COLO668 (cell line): ENCODE results near the gene GALNTL6.
"Not testable (repeated sequence)": the region's sequence is repeated elsewhere in the genome, so short reads cannot be mapped to it uniquely, and the experiment has no call there.

Source experiments
- DNase-seq: peaks from one replicate; lab custom pipeline; 2025; ENCODE audit not compliant: unreplicated experiment; lab: John Stamatoyannopoulos, UW

Gene GALNTL6

DNA sequence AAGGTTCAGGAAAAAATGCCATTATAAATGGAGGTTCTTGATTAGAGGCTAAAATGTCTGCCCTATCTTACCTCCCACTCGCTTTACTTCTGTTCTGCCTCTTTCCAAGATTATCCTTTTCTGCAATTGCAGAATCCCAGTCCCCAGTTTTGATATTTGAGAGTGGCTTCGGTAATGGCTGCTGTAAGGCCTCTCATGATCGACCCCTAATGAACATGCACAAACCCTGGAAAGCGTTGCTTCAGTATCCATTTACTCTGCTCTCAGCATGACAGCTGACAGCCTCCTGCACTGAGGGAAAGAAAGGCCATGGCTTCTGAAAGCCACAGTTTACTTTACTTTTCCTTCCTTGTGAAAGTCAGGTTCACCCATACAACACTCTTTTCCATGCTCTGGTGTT lies 1030.0 kb downstream of the GALNTL6 start:
- DNase-seq, result no peak

DNA sequence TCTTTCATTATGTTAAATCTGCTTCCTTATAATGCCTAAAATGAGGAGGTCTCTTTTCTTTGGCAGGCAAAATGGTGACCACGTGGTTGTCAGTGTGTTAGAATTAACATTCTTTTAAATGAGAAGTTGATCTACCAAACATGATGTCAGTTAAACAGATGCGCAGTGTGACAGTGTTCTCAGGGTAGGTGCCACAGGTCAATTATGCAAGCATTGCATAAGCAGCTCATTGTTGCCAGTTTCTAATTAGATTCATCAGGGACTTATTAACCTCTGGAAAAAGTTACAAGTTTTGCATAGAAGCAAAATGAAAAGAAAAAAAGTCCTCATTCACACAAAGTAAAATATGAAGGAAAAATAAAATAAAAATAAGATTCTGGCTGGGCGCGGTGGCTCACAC lies 1031.4 kb downstream of the GALNTL6 start:
- no peak for DNase-seq

DNA sequence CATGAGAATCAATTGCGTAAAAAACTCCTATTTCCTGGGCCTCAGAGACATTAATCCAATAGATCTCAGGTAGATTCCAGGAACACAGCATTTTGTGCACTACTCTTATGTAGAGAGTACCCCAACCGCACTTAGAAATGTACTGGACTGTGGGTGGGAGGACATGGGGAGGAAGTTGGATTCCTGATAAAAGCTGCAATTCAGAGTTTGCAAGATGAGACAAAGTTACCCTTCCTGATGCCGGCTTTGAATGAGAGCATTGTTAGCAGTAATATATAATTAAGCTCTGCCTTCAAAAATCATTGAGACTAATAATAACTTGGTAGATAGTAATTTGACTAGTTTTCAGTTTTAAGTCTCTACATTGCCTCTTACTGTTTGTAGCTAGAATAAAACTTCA lies 1032.1 kb downstream of the GALNTL6 start:
- no peak for DNase-seq

DNA sequence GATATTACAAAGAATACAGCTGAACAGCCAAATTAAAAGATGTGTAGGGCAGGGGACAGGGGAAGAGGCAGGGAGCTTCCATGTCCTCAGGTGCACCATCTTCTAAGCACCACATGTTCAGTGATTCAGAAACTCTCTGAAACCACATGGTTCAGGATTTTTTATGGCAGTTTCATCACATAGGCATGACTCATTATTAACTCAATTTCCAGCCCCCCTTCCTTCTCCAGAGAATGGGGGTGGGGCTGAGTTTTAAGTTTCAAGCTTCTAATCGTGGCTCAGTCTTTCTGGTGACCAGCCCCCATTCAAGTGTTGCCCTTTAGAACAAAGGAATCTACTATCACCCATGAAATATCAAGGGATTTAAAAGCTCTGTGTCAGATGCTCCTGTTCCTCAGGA lies 1037.6 kb downstream of the GALNTL6 start:
- DNase-seq, result no peak

DNA sequence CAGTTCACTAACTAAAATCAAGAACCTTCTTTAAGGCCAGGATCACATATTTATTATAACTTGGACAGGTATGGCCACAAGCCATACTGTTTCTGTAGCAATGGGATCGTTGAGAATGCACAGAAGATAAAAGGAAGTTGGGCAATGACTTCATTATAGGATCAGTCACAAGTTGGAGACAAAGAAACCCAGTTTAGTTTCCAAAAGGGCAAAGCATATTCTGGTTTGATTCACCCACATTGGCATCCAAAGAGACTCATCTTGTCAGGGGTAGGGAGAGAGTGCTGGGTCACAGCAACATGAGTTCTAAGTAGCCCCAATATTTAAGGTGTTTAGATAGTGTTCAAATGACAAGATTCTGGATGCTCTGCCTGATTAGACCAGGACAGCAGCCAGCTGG lies 1038.3 kb downstream of the GALNTL6 start:
- no peak for DNase-seq

DNA sequence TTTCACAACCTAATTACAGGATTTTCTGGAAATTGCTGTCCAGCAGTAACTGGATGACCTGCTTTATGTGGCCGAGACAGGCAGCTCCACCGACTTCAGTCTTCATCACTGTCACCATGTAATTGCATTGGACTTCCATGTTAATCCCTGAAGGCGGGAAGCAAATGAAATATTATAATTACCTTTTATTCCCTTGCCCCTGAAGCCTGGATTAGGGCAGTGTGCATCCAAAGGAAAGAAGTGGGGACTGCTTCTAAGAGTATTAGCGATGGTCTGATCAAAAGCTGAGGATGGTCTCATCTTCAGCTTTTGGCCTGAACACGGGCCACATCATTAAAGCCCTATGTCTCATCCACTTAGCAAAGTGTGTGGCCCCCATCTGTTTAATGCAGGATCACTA lies 1043.8 kb downstream of the GALNTL6 start:
- no peak for DNase-seq

DNA sequence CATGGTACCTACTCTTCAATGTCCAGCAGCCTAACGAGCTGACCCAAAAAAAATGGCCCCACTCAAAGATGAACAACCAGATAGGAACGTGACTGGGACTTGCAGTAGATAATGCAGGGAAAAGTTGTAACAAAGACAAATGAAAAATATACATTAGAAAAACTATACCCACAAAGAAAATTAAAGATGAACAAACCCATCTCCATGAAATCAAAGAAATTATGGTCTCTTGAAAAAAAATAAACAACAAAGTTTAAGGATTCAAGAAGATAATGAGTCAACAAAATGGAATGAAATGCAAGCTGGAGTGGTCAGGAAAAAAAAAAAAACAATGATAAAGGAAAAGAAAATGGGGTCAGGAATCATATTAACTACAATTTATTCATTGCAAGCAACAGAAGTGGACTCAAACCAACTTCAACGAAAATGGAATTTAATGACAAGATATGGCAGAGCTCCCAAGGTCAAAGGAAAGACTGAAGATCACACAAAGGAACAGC lies 1045.6 kb downstream of the GALNTL6 start:
- DNase-seq, result no peak

DNA sequence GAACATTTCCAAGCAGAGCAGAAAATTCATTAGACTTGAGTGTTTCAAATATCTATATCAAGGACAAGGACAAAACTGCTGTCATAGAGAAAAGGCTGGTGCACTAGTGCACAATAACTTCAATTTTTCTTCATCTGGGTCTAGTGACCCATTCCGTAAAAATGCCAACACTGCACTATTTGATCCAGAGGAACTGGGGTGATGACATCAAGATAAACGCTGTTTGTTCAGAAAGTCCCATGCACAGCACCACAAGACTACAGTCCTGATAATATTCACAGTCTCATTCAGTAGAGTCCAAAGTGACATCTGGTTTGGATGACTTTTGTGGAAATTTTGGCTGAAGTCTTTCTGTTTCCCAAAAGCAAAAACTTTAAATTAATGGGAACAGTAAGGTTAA lies 1051.9 kb downstream of the GALNTL6 start:
- no peak for DNase-seq

DNA sequence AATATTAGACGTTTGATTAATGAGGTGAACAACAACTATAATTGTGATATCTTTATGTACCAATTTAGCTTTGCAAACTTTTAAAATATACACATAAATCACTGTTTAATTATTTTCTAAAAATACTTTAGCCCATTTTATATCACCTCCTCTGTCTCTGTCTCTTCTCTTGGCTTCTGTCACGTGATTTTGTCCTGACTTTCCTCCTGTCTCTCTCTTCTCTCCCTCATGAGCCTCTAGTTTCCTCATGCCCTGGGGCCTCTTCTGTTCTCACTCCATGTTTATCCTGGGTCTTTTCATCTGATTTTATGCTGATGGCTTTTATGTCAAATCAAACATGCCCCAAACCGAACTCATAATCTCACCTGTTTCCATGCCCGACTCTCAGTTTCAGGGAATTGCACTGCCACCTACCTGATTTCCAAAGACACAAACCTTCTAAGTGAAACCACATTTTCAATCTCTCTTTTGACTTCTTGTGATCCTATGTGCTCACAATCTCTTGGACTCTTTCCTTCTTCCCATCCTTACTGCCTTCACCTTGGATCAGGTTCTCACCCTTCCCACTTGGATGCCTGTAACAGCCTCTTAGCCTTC lies 1052.4 kb downstream of the GALNTL6 start:
- DNase-seq, result no peak

DNA sequence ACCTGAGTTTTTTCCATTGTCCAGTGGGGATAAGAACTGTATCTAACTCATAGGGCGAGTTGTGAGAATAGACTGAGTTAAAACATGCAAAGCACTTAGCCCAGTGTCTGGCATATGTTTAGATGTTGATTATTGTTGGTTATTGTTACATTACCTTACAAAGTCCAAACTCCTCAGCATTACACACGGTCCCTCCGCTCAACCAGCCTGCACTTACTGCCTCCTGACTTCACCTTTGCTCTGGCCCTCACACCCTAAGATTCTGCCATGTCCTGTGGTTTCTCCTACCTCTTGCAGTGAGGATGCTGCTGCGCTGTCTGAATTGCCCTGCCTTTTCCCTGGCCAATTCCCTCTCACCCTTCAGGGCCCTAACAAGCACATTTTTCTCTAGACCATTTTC lies 1053.2 kb downstream of the GALNTL6 start:
- no peak for DNase-seq

DNA sequence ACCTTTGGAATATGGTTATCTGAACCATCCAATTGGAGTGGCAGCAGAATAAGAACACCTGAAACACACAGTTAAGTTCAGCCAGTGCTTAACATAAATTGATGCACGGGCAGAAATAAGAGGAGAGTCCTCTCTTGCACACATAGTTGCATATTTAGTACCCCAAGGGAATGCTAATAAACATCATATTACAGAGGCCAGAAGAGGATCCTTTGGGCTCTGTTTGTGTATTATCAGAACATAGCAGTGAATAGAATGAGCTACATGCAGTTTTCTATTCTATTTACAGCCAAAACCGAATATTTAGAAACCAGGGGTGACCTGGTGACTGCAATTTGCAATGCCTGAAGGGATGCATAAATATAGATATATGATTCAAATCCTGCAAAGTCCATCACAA lies 1054.6 kb downstream of the GALNTL6 start:
- no peak for DNase-seq

DNA sequence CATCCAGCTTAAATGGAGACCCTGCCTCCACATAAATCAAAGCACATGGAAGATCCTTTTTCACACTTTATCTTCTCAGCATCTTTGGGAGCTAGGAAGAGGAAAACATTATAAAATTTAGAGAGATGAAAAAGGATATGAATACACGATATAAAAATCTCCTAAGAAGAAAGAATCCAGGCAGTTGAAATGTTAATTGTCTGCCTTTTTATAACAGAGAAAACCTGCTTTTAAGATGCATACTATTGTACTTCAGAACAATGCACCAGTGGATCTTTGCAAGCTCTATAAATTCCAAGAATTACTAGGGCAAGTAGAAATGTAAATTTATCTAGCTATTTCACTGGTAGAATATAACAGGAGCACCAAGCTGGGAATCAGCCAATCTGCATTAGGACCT lies 1055.1 kb downstream of the GALNTL6 start:
- no peak for DNase-seq

DNA sequence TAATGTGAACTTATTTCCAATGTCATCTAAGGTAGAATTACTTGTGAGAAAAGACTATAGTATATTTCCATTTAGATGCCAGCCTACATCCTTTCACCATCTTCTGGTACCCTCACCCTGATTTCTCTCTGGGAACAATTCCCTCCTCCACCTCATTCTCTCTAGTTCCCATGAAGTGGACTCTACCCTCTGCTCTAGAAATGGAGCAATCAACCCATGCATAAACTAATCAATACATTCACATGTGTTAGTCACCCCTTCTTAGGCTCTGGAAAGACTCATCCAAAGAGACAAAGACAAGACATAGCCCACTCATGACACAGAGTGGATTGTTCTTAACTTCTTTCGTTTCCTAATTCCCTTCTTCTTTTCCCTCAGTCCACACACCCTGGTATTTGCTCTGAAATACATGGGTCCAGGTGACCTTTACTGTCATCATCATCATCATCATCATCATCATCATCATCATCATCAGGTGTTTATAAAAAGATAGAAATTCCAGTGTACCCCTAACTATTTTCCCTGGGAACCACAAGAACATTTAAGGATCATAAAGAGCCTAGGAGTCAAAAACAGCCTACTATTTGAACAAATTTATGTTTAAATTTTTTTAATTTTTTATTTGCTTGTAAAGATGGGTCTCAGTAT lies 1056.5 kb downstream of the GALNTL6 start:
- DNase-seq, result no peak

DNA sequence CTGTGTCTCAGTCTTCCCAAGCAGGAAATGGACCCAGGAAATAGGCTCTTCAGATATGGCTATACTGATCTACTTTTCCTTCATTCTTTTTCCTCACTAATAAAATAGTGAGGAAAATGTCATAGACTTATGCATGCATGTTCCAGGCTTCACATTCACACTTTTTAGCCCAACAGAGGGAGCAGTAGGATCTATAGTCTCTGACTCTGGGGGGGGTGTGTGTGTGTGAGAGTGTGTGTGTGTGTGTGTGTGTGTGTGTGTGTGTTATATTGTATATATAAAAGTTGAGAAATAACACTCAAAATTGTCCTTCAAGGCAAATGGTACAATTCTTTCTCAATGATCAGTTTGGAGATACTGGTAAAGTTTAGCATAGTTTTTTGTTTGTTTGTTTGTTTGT lies 1058.2 kb downstream of the GALNTL6 start:
- no peak for DNase-seq

DNA sequence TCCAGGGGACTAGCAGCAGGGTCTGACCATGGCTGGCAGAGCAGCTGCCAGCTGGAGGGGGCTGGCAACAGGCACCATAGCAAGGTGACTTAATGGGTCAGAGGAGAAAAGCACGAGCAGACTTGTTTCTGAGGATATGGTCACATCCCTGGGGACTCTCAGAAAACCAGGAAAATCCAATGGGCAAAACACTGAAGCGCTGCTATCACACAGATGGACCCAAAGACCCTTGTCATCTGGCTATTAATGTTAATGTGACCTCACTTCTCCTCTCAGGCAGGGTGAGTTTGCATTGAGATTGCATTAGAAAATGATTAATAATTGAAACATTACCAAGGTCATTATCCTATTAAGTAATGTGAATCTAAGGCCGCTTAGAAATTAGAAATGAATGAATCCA lies 1061.7 kb downstream of the GALNTL6 start:
- DNase-seq, result no peak

DNA sequence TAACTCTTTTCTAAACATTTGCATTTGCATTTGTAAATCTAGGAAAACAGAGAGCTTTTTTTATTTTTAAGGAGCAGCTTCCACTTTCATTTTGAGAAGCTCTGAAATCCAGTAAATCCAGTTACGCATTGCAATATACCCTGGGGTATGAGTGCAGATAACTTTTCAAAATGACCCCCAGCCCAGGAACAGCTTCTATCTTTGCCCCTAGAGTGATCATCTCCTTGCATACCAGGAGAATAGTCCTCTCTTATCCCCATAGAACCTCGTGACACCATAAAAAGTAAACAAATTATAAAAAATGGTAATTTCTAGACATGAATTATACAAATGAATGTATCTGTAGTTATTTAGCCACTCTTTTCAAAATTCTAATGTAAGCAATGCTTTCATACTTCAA lies 1063.2 kb downstream of the GALNTL6 start:
- no peak for DNase-seq

DNA sequence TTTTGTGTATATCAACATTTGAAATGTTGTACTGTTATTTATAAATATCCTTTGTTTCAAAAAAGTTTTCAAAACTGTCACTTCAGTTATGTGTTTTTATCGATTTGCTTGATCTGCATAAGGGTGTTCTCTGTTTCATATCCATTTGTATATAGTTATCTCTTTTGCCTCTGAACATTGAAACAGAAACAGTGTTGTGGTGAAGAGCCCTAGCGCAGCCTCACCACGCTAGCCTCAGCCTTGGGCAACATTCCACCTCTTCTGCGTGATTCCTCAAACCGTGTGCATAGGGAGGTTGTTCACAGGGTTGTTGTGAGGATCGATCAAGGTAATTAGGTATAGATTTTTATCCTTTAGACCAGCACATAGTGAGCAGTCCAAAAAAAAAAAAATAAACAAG lies 1068.4 kb downstream of the GALNTL6 start:
- no peak for DNase-seq

DNA sequence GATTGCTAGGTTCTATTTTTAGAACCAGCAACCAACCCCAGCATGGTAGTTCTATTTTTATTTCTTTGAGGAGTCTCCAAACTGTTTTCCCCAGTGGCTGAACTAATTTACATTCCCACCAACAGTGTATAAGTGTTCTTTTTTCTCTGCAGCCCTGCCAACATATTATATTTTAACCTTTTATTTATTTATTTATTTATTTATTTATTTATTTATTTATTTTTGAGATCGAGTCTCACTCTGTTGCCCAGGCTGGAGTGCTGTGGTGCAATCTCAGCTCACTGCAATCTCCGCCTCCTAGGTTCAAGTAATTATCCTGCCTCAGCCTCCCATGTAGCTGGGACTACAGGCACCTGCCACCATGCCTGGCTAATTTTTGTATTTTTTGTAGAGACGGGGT lies 1074.2 kb downstream of the GALNTL6 start:
- DNase-seq, result not testable (repeated sequence)

DNA sequence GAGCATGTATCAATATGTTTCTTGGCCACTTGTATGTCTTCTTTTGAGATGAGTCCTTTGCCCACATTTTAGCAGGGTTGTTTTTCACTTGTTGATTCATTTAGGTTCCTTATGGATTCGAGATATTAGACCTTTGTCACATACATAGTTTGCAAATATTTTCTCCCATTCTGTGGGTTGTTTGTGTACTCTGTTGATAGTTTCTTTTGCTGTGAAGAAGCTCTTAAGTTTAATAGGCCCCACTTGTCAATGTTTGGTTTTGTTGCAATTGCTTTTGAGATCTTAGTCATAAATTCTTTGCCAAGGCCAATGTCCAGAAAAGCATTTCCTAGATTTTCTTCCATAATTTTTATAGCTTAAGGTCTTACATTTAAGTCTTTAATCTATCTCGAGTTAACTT lies 1074.8 kb downstream of the GALNTL6 start:
- no peak for DNase-seq

DNA sequence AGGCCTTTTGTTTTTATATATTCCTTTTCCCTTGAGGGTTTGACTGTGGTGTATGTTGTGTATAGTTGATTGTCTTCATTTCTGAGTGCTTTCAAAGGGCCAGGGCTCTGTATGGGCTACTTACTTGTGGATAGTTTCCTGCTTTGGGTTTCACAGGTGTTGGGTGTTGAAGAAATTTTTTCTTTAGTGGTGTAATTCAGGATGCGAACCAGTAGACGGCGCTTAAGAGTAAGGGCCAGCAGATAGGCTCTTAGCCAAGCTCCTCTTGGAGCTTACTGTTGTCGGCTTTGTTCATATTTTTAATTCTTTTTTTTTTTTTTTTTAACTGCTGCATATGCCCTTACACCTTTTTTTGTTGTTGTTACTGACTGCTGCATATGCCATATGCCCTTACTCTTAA lies 1079.1 kb downstream of the GALNTL6 start:
- no peak for DNase-seq

DNA sequence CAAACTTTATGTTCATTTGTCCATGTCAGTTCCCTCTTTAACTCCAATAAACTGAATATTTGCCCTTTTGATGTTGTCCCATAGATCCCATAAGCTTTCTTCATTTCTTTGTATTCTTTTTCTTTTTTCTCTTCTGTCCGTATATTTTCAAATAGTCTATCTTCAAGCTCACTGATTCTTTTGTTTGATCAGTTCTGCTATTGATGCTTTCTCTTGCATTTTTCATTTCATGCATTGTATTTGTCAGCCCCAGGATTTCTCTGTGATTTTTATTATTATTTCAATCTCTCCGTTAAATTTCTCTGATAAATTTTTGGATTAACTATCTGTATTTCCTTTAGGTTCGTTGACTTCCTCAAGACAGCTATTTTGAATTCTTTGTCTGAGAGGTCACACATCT lies 1082.5 kb downstream of the GALNTL6 start:
- DNase-seq, result no peak

DNA sequence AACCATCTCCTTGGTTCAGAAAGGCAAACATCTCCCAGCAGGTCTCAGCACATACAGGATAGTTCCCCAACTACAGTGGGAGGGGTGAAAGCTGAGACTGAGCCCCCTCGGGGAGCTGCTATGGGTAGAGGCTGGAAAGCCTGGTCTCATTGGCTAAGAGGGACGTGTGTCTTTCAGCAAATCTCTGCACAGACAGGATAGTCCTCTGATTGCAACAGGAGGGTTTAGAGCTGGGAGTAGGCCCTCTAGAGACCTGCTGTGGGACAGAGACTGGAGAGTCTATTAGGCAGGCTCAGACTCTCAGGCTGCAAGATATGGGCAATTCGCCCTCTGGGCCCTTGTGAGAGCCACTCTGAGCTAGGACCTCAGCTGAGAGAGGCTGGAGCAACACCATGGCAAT lies 1083.8 kb downstream of the GALNTL6 start:
- no peak for DNase-seq

DNA sequence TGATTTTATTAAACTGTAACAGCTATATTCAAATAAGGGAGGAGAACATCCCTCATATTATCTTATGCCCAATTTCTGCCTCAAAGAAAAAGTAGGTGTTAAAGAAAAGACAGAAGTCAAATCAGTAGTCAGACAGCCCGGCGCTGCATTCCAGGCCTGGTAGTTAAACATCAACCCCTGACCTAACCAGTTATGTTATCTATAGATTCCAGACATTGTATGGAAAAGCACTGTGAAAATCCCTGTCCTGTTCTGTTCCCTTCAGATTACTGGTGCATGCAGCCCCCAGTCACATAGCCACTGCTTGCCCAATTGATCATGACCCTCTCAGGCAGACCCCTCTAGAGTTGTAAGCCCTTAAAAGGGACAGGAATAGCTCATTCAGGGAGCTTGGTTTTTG lies 1085.5 kb downstream of the GALNTL6 start:
- DNase-seq, result no peak
